SK-N-SH treated with all-trans-retinoic acid at 6 μM for 48 hours (cell line): Measurements from ENCODE around the gene CCR5AS.

Experiments used
- ATAC-seq: fragments of 200-7000 bp; cut with Tn5 transposase; 3 replicates; pipeline ENCODE4 v1.9.1; 2020; ENCODE audit warnings: mild to moderate bottlenecking, moderate library complexity
- ARNTL ChIP-seq: fragments of 450-650 bp; formaldehyde crosslinking; IDR thresholded peaks from 2 replicates; pipeline ENCODE4 v1.5.0; 2020; ENCODE audit warnings: low read depth, mild to moderate bottlenecking, moderate library complexity, borderline replicate concordance
- BACH2 ChIP-seq: fragments of 250-450 bp; sonication (Bioruptor Pico); IDR thresholded peaks from 2 replicates; pipeline ENCODE4 v1.9.0; 2021; ENCODE audit warnings: mild to moderate bottlenecking, borderline replicate concordance
- CSDC2 ChIP-seq: fragments of 250-450 bp; sonication (Bioruptor Pico); IDR thresholded peaks from 2 replicates; pipeline ENCODE4 v1.5.0; 2020; ENCODE audit warnings: mild to moderate bottlenecking, moderate library complexity
- ESRRG ChIP-seq: fragments of 250-450 bp; sonication (Bioruptor Pico); IDR thresholded peaks from 2 replicates; pipeline ENCODE4 v1.6.1; 2021; ENCODE audit warnings: mild to moderate bottlenecking
- GLIS3 ChIP-seq: fragments of 250-450 bp; sonication (Bioruptor Pico); IDR thresholded peaks from 2 replicates; pipeline ENCODE4 v1.5.0; 2020; ENCODE audit warnings: mild to moderate bottlenecking, moderate library complexity
- ISL1 ChIP-seq: fragments of 250-450 bp; sonication (Bioruptor Pico); IDR thresholded peaks from 2 replicates; pipeline ENCODE4 v2.1.2; 2022; ENCODE audit warnings: mild to moderate bottlenecking, moderate library complexity
- OSR1 ChIP-seq: fragments of 250-450 bp; sonication (Bioruptor Pico); IDR thresholded peaks from 2 replicates; pipeline ENCODE4 v1.8.0; 2022; ENCODE audit warnings: moderate library complexity, mild to moderate bottlenecking, inconsistent platforms
- PATZ1 ChIP-seq: fragments of 250-450 bp; sonication (Bioruptor Pico); IDR thresholded peaks from 2 replicates; pipeline ENCODE4 v1.8.0; 2020; ENCODE audit warnings: mild to moderate bottlenecking, moderate library complexity, borderline replicate concordance
- POU6F1 ChIP-seq: fragments of 250-450 bp; sonication (Bioruptor Pico); IDR thresholded peaks from 2 replicates; pipeline ENCODE4 v1.8.0; 2021; ENCODE audit warnings: low read depth, mild to moderate bottlenecking, moderate library complexity, borderline replicate concordance
- PPARA ChIP-seq: fragments of 250-450 bp; sonication (Bioruptor Pico); IDR thresholded peaks from 2 replicates; pipeline ENCODE4 v1.5.0; 2020; ENCODE audit warnings: mild to moderate bottlenecking, borderline replicate concordance
- RARB ChIP-seq: fragments of 250-450 bp; sonication (Bioruptor Pico); IDR thresholded peaks from 2 replicates; pipeline ENCODE4 v1.8.0; 2021; ENCODE audit warnings: mild to moderate bottlenecking, moderate library complexity
- SNAI2 ChIP-seq: fragments of 250-450 bp; sonication (Bioruptor Pico); IDR thresholded peaks from 2 replicates; pipeline ENCODE4 v1.5.0; 2020; ENCODE audit warnings: mild to moderate bottlenecking, moderate library complexity
- TCF4 ChIP-seq: fragments of 250-450 bp; sonication (Bioruptor Pico); IDR thresholded peaks from 2 replicates; pipeline ENCODE4 v1.8.0; 2021; ENCODE audit warnings: mild to moderate bottlenecking, moderate library complexity, borderline replicate concordance
- TOX ChIP-seq: fragments of 250-450 bp; sonication (Bioruptor Pico); IDR thresholded peaks from 2 replicates; pipeline ENCODE4 v1.8.0; 2021; ENCODE audit warnings: mild to moderate bottlenecking, moderate library complexity, borderline replicate concordance
- TSHZ2 ChIP-seq: fragments of 250-450 bp; sonication (Bioruptor Pico); IDR thresholded peaks from 2 replicates; pipeline ENCODE4 v1.5.0; 2020; ENCODE audit warnings: mild to moderate bottlenecking, moderate library complexity
- ZC3H10 ChIP-seq: fragments of 250-450 bp; sonication (Bioruptor Pico); IDR thresholded peaks from 2 replicates; pipeline ENCODE4 v1.5.1; 2021; ENCODE audit warnings: mild to moderate bottlenecking, moderate library complexity
- ZFP3 ChIP-seq: fragments of 250-450 bp; sonication (Bioruptor Pico); IDR thresholded peaks from 2 replicates; pipeline ENCODE4 v1.5.0; 2020; ENCODE audit warnings: mild to moderate bottlenecking, moderate library complexity
- ZFP30 ChIP-seq: fragments of 450-650 bp; formaldehyde crosslinking; IDR thresholded peaks from 2 replicates; pipeline ENCODE4 v1.5.0; 2022; ENCODE audit warnings: mild to moderate bottlenecking, moderate library complexity
- ZNF565 ChIP-seq: fragments of 450-650 bp; formaldehyde crosslinking; conservative IDR thresholded peaks from 2 replicates; pipeline ENCODE4 v1.5.0; 2020; ENCODE audit warnings: low read depth, mild to moderate bottlenecking, moderate library complexity
- ZNF8 ChIP-seq: fragments of 450-650 bp; formaldehyde crosslinking; IDR thresholded peaks from 2 replicates; pipeline ENCODE4 v1.5.0; 2020; ENCODE audit warnings: mild to moderate bottlenecking, moderate library complexity

Gene CCR5AS

DNA sequence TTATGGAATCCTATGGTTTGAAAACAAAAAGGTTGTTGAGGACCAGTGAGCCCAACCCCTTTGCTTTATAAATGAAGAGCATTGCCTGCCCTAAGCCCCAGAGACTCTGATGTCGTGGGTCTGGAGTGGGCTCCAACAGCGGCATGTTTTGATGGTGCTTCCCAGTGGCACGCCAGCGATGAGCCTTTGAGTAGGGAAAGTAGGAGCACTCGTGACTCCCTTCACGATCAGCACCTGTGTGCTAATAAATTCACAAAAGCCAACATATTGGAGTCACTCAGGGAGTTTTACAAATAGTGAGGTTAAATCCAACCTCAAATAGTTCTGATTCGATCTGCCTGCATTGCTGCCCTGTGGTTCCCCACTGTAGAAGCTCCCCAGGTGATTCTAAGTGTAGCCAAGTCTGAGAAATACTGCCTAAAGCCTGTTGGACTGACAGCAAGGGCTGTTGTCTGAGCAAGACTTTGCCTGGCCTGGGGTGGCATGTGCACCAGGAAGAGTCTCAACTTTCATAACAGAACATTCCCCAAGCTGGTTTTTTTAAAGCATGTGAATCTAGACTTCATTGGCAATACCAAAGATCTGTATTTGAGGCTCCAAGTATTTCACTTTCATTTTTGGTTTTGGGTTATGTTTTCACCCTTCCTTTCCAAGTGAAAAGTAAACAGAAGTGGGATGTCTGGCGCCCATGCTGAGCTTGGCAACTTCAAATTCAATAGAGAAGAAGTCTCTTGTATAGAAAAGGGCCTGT is 26.2 kb downstream of the CCR5AS start (continued):
- no peak for TF ChIP-seq TSHZ2

GRCh38 chr3:46378426-46378942 is 28.4 kb downstream of the CCR5AS start:
- ATAC-seq, result peak; percentile 82
- TF ChIP-seq BACH2 (CRISPR knock-in tag) (no peak), OSR1 (no peak)

DNA sequence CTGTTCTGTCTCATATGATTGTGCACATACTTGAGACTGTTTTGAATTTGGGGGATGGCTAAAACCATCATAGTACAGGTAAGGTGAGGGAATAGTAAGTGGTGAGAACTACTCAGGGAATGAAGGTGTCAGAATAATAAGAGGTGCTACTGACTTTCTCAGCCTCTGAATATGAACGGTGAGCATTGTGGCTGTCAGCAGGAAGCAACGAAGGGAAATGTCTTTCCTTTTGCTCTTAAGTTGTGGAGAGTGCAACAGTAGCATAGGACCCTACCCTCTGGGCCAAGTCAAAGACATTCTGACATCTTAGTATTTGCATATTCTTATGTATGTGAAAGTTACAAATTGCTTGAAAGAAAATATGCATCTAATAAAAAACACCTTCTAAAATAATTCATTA is 31.1 kb downstream of the CCR5AS start:
- TF ChIP-seq ZFP30 (CRISPR knock-in tag) (no peak), TSHZ2 (no peak), ISL1 (CRISPR knock-in tag) (no peak), PPARA (no peak), ZFP3 (CRISPR knock-in tag) (no peak), ZNF8 (CRISPR knock-in tag) (no peak), ARNTL (CRISPR knock-in tag) (no peak), CSDC2 (no peak), OSR1 (no peak)
- ATAC-seq, result no peak

DNA sequence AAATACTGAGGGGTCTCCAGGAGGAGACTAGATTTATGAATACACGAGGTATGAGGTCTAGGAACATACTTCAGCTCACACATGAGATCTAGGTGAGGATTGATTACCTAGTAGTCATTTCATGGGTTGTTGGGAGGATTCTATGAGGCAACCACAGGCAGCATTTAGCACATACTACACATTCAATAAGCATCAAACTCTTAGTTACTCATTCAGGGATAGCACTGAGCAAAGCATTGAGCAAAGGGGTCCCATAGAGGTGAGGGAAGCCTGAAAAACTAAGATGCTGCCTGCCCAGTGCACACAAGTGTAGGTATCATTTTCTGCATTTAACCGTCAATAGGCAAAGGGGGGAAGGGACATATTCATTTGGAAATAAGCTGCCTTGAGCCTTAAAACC is 31.6 kb downstream of the CCR5AS start:
- ATAC-seq, result no peak
- TF ChIP-seq ZFP30 (CRISPR knock-in tag) (no peak), PATZ1 (CRISPR knock-in tag) (no peak), ZNF565 (no peak), GLIS3 (CRISPR knock-in tag) (no peak), CSDC2 (no peak), ARNTL (CRISPR knock-in tag) (no peak), SNAI2 (CRISPR knock-in tag) (no peak), ZC3H10 (CRISPR knock-in tag) (no peak), ESRRG (no peak), TCF4 (no peak), TOX (CRISPR knock-in tag) (no peak), RARB (CRISPR knock-in tag) (no peak), OSR1 (no peak), ZNF8 (CRISPR knock-in tag) (no peak), POU6F1 (CRISPR knock-in tag) (no peak), ZFP3 (CRISPR knock-in tag) (no peak)
